Natural killer cell (primary cell): ENCODE results near the gene NTRK2. TPM values are rescaled to one million over a fixed set of nuclear protein-coding genes. Genes with fewer than 3 reads are reported as not detected.

Source experiments
- ATAC-seq, 3 donors: fragments of 150-1000 bp in 2 of 3; fragments of 200-7000 bp in 1 of 3; cut with Tn5 transposase; 1 replicate in 1 of 3; 2 replicates in 2 of 3; pipeline ENCODE4 v1.10.0; 2021; ENCODE audit warnings: mild to moderate bottlenecking in 2 of 3, moderate library complexity in 2 of 3
- DNase-seq, 2 donors: peaks; one replicate each; pipeline versions ENCODE4 v3.0.0 to v3.0.0-alpha.2; 2013 to 2021; ENCODE audit warnings: mixed read lengths in 1 of 2
- H3K27ac ChIP-seq: one replicate; pipeline ENCODE4 v1.5.1; 2013; ENCODE audit warnings: mild to moderate bottlenecking, low read length
- H3K27me3 ChIP-seq: one replicate; pipeline ENCODE4 v1.6.1; 2013; ENCODE audit warnings: low read length; ENCODE audit not compliant: control insufficient read depth, insufficient read depth
- H3K36me3 ChIP-seq: one replicate; pipeline ENCODE4 v1.6.1; 2013; ENCODE audit warnings: low read length; ENCODE audit not compliant: control insufficient read depth, insufficient read depth
- H3K4me1 ChIP-seq: one replicate; pipeline ENCODE4 v1.6.1; 2013; ENCODE audit warnings: low read length; ENCODE audit not compliant: control insufficient read depth, insufficient read depth
- H3K4me3 ChIP-seq: one replicate; pipeline ENCODE4 v1.5.1; 2013; ENCODE audit warnings: low read length
- H3K9me3 ChIP-seq: one replicate; pipeline ENCODE4 v1.6.1; 2013; ENCODE audit warnings: low read length; ENCODE audit not compliant: control insufficient read depth, insufficient read depth
- H3K27ac Mint-ChIP-seq, 2 donors: one replicate each; pipeline ENCODE4 v1.8.0; 2022; ENCODE audit warnings: mild to moderate bottlenecking in 2 of 2, mixed read lengths in 2 of 2, moderate library complexity in 1 of 2
- H3K27me3 Mint-ChIP-seq, 2 donors: one replicate each; pipeline ENCODE4 v1.8.0; 2022; ENCODE audit warnings: low read depth in 2 of 2, mixed read lengths in 2 of 2
- H3K36me3 Mint-ChIP-seq: one replicate; pipeline ENCODE4 v1.8.0; 2022; ENCODE audit warnings: mixed read lengths
- H3K4me1 Mint-ChIP-seq, 2 donors: one replicate each; pipeline ENCODE4 v1.8.0; 2022; ENCODE audit warnings: mixed read lengths in 2 of 2
- H3K4me3 Mint-ChIP-seq: one replicate; pipeline ENCODE4 v1.8.0; 2022; ENCODE audit warnings: mild to moderate bottlenecking, moderate library complexity, mixed read lengths
- H3K9me3 Mint-ChIP-seq, 2 donors: one replicate each; pipeline ENCODE4 v1.8.0; 2022; ENCODE audit warnings: mixed read lengths in 2 of 2
- CTCF ChIP-seq: fragments of 200-600 bp; IDR thresholded peaks from one replicate; pipeline ENCODE4 v1.8.0; 2022; ENCODE audit warnings: antibody characterized with exemption
- WGBS: methylation state at CpG from one replicate; pipeline ENCODE4 v1.1.7; 2013; ENCODE audit warnings: missing lambda C conversion rate; ENCODE audit not compliant: insufficient coverage; 5-methylcytosine and 5-hydroxymethylcytosine counted together
- intact Hi-C: fragments of 100-400 bp; cut with micrococcal nuclease; formaldehyde crosslinking; loops from one replicate; pipeline ENCODE4 v1.14.2; 2022
- total RNA-seq, 4 donors: library from RNA; stranded (reverse); fragments of 120-200 nt in 1 of 4; gene quantifications; one replicate each; pipeline versions ENCODE4 v1.2.3 to v1.2.4, GENCODE V29; 2013 to 2022

NTRK2 gene
- total RNA-seq, 3 donors from 2014 or later (not counting 1 experiment from before 2014, with no cell fraction given) = 0.08 TPM; not detected in 2

DNA sequence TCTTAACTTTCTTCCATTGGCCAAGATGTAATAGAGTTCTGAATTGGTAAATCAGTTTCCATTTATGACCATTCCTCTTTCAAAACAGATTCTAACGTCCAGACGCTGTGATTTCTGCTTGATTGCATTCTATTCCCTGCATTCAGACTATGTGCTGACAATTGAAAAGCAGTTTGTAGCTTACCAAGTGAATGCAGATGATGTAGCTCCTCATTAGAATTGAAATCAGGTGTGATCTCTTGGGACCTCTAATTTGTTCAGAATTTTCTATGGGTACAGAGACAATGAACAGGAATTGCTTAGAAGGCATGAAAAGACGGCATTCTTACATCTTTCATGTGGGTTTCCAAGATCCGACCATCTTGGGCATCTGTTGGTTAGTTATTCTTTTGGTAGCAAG lies 191.9 kb downstream of the NTRK2 start:
- Histone ChIP-seq H3K4me1 (no peaks in the 10 kb centered on the region), H3K36me3 (no peaks in the 10 kb centered on the region), H3K27ac (no peak overlapping the region), H3K27me3 (no peaks in the 10 kb centered on the region), H3K9me3 (no peaks in the 10 kb centered on the region), H3K4me3 (no peak overlapping the region)
- no peak overlapping the region for H3K27ac Mint-ChIP-seq
- H3K4me3 Mint-ChIP-seq = no peak overlapping the region
- no peaks in the 10 kb centered on the region for H3K4me1 Mint-ChIP-seq
- intact Hi-C loops = no loop called here
- no peaks in the 10 kb centered on the region for H3K36me3 Mint-ChIP-seq
- H3K27me3 Mint-ChIP-seq = peaks cover 7 to 21% of the 10 kb centered on the region in 2 donors
- WGBS = 98% methylated on average over 4 of the region's 4 CpGs
- no peak for ATAC-seq
- no peak for TF ChIP-seq CTCF
- DNase-seq = no peak
- H3K9me3 Mint-ChIP-seq = no peaks in the 10 kb centered on the region

DNA sequence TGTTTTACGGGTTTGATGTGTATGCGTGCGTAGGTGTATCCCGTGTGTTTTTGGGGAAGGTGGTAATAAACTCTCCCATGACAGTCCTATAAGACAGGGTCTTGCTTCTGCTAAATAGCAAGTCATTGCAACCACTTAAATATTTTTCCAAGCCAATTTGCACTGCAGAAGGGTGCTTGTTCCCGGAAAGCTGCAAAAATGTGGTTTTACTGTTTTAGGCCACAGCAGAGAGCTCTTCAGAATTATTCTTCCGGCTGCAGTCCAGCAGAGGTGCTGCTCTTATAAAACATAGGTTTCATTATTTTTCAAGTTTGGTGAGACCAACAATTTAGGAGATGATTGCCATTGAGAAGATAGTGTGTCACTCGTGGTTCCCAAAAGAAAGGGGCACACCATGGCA lies 192.8 kb downstream of the NTRK2 start:
- no peaks in the 10 kb centered on the region for H3K9me3 Mint-ChIP-seq
- no peak for ATAC-seq
- 83% methylated on average over 4 of the region's 7 CpGs for WGBS
- Histone ChIP-seq H3K4me3 (no peak overlapping the region), H3K27me3 (no peaks in the 10 kb centered on the region), H3K4me1 (no peaks in the 10 kb centered on the region), H3K27ac (no peak overlapping the region), H3K36me3 (no peaks in the 10 kb centered on the region), H3K9me3 (no peaks in the 10 kb centered on the region)
- H3K36me3 Mint-ChIP-seq = no peaks in the 10 kb centered on the region
- peaks cover 7 to 15% of the 10 kb centered on the region in 2 donors for H3K27me3 Mint-ChIP-seq
- no peak for DNase-seq
- intact Hi-C loops = no loop called here
- no peaks in the 10 kb centered on the region for H3K4me1 Mint-ChIP-seq
- H3K4me3 Mint-ChIP-seq = no peak overlapping the region
- TF ChIP-seq CTCF = no peak
- H3K27ac Mint-ChIP-seq = no peak overlapping the region

DNA sequence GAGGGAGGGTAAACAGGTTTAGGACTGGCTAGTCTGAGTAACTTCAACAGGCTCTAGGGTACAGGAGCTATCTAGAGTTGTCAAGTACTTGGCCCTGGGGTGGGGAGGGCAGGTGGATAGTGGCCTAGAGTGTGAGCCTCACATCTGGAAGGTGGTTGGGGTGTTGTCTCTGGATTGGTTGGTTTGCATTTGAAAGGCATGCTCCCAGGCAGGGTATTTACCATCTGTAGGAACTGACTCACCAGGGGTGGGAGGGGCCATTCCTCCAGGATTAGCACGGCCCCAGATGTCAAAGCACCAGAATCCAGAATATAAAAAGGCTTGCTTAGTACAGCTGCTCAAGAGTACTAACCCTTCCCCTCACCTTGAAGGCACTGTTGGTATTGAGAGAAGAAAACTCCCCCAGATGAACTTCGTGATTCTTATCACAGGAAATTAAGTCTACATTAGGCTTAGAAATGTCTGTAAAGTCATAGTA lies 193.3 kb downstream of the NTRK2 start:
- intact Hi-C loops = no loop called here
- WGBS = 50% methylated on average over 1 of the region's 2 CpGs
- H3K9me3 ChIP-seq = no peaks in the 10 kb centered on the region
- no peak for DNase-seq
- H3K36me3 ChIP-seq = no peaks in the 10 kb centered on the region
- no peaks in the 10 kb centered on the region for H3K36me3 Mint-ChIP-seq
- no peak for TF ChIP-seq CTCF
- no peaks in the 10 kb centered on the region for H3K27me3 ChIP-seq
- H3K27me3 Mint-ChIP-seq = peaks cover 7 to 13% of the 10 kb centered on the region in 2 donors
- no peak overlapping the region for H3K27ac ChIP-seq
- no peaks in the 10 kb centered on the region for H3K9me3 Mint-ChIP-seq
- H3K27ac Mint-ChIP-seq = no peak overlapping the region
- no peak overlapping the region for H3K4me3 Mint-ChIP-seq
- no peaks in the 10 kb centered on the region for H3K4me1 Mint-ChIP-seq
- no peaks in the 10 kb centered on the region for H3K4me1 ChIP-seq
- no peak for ATAC-seq
- no peak overlapping the region for H3K4me3 ChIP-seq

- no peaks in the 10 kb centered on the region for H3K36me3 Mint-ChIP-seq
These were observed 193.8 kb downstream of the NTRK2 start for GRCh38 chr9:84863372-84863771.

More at GRCh38 chr9:84863372-84863771, 193.8 kb downstream of the NTRK2 start:
- no peak overlapping the region for H3K27ac ChIP-seq
- WGBS = 72% methylated on average over 4 of the region's 4 CpGs
- no peak for TF ChIP-seq CTCF
- H3K4me3 ChIP-seq = no peak overlapping the region
- Mint-ChIP-seq H3K4me1 (no peaks in the 10 kb centered on the region), H3K27ac (no peak overlapping the region), H3K27me3 (peaks cover 3 to 13% of the 10 kb centered on the region in 2 donors), H3K4me3 (no peak overlapping the region), H3K9me3 (no peaks in the 10 kb centered on the region)
- no peaks in the 10 kb centered on the region for H3K4me1 ChIP-seq
- ATAC-seq = no peak
- no peaks in the 10 kb centered on the region for H3K9me3 ChIP-seq
- intact Hi-C loops = no loop called here
- DNase-seq = no peak
- no peaks in the 10 kb centered on the region for H3K36me3 ChIP-seq
- H3K27me3 ChIP-seq = no peaks in the 10 kb centered on the region
